Suprapubic skin (tissue), 4 donors: ENCODE measurements around the gene PPP1R37. TPM values are rescaled to one million over a fixed set of nuclear protein-coding genes. Genes with fewer than 3 reads are reported as not detected.

Source experiments
- DNase-seq, 2 donors: peaks; one replicate each; pipeline ENCODE4 v3.0.0-alpha.2; 2019; ENCODE audit warnings: low spot score in 2 of 2
- H3K27ac ChIP-seq: fragments of 200-600 bp; sonication (generic); one replicate; pipeline ENCODE4 v1.5.1; 2019
- H3K27me3 ChIP-seq: fragments of 200-600 bp; sonication (generic); one replicate; pipeline ENCODE4 v1.5.1; 2019
- H3K36me3 ChIP-seq: fragments of 200-600 bp; sonication (generic); one replicate; pipeline ENCODE4 v1.5.1; 2019
- H3K4me1 ChIP-seq: fragments of 200-600 bp; sonication (generic); one replicate; pipeline ENCODE4 v1.5.1; 2019
- H3K4me3 ChIP-seq: fragments of 200-600 bp; sonication (generic); one replicate; pipeline ENCODE4 v1.5.1; 2019; ENCODE audit warnings: mild to moderate bottlenecking
- H3K9me3 ChIP-seq: fragments of 200-600 bp; sonication (generic); one replicate; pipeline ENCODE4 v1.5.1; 2019
- EP300 ChIP-seq: sonication (generic); formaldehyde crosslinking; IDR thresholded peaks from one replicate; pipeline ENCODE4 v1.6.1; 2017; ENCODE audit warnings: antibody characterized with exemption
- POLR2A ChIP-seq, 2 donors: fragments of 450-650 bp; IDR thresholded peaks; one replicate each; pipeline ENCODE4 v1.6.1; 2017; ENCODE audit warnings: antibody characterized with exemption in 2 of 2, mild to moderate bottlenecking in 2 of 2, moderate library complexity in 2 of 2
- POLR2AphosphoS5 ChIP-seq, 3 donors: sonication (generic); formaldehyde crosslinking; IDR thresholded peaks; one replicate each; pipeline ENCODE4 v1.6.1; 2017; ENCODE audit warnings: antibody characterized with exemption in 3 of 3
- WGBS: methylation state at CpG from one replicate; pipeline ENCODE4 v1.1.5; 2018; 5-methylcytosine and 5-hydroxymethylcytosine counted together
- total RNA-seq, 4 donors: library from RNA; depleted of rRNA; stranded (reverse); fragments of >200 nt; gene quantifications; one replicate each; pipeline ENCODE4 v1.1.0, GENCODE V29; 2016
- TF ChIP-seq, protein P1 (sequence below), 2 donors: fragments of 200-600 bp in 1 of 2; fragments of 450-650 bp in 1 of 2; sonication (generic) in 1 of 2; IDR thresholded peaks; one replicate each; pipeline ENCODE4 v1.5.1; 2016 to 2019; ENCODE audit warnings: antibody characterized with exemption in 2 of 2, mild to moderate bottlenecking in 1 of 2, moderate library complexity in 1 of 2

PPP1R37 gene
- total RNA-seq, 4 donors from 2014 or later, result 24.6 to 43.1 (median 33.5) TPM

DNA sequence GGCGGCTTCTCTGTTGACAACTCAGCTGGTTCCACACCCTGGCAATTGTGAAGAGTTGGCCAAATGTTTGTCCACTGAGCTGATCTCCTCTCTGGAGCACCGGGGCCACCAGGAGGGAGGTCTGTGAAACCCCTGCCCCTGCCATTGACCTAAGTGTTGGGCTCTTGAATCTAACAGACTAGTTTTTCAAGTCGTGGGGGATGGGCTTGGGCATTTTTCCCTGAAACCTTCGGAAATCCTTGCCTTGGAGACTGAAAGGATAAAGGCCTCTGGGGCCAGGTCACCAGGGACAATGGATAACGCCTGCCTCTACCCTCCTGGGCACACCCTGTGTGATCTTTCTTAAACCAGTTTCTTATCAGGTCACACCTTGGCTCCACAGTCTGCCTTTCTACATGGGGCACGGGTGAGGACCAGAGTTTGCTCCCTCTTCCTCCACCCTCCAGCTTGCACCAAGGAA is 13.0 kb upstream of the PPP1R37 start:
- Histone ChIP-seq H3K36me3 (peaks cover 17% of the 10 kb centered on the region), H3K4me3 (peak overlapping the region; percentile 92), H3K4me1 (peaks cover 49% of the 10 kb centered on the region), H3K27me3 (no peaks in the 10 kb centered on the region), H3K9me3 (no peaks in the 10 kb centered on the region), H3K27ac (peak overlapping the region; percentile 82)
- TF ChIP-seq POLR2AphosphoS5 (IDR thresholded peaks at IDR 0.05) (no peak), POLR2A (IDR thresholded peaks at IDR 0.05) (no peak), EP300 (no peak)
- TF ChIP-seq, protein P1, sequence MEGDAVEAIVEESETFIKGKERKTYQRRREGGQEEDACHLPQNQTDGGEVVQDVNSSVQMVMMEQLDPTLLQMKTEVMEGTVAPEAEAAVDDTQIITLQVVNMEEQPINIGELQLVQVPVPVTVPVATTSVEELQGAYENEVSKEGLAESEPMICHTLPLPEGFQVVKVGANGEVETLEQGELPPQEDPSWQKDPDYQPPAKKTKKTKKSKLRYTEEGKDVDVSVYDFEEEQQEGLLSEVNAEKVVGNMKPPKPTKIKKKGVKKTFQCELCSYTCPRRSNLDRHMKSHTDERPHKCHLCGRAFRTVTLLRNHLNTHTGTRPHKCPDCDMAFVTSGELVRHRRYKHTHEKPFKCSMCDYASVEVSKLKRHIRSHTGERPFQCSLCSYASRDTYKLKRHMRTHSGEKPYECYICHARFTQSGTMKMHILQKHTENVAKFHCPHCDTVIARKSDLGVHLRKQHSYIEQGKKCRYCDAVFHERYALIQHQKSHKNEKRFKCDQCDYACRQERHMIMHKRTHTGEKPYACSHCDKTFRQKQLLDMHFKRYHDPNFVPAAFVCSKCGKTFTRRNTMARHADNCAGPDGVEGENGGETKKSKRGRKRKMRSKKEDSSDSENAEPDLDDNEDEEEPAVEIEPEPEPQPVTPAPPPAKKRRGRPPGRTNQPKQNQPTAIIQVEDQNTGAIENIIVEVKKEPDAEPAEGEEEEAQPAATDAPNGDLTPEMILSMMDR (IDR thresholded peaks at IDR 0.05), result no peak
- WGBS, result 2% methylated on average over 6 of the region's 6 CpGs
- no peak for DNase-seq

DNA sequence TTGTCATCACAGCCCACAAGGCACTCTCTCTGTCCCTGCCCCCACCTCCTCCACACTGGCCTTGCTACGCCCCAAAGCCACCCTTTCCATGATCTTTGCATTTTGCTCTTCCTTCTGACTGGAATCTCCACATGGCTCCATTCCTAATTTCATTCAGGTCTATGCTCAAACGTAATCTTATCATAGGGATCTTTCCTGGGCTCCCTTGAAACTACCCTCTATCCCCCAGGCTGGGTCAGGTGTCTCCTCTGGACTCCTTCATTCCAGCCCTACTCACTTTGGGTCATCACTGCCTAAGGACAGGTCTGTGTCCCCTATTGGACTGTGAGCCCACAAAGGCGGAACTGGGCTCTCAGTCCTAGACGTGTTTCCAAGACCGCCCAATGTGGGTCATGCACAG is 10.8 kb upstream of the PPP1R37 start:
- H3K27me3 ChIP-seq, result no peaks in the 10 kb centered on the region
- DNase-seq, result no peak
- peaks cover 17% of the 10 kb centered on the region for H3K36me3 ChIP-seq
- H3K27ac ChIP-seq, result no peak overlapping the region
- peaks cover 26% of the 10 kb centered on the region for H3K4me1 ChIP-seq
- TF ChIP-seq, protein P1 (IDR thresholded peaks at IDR 0.05), result no peak
- TF ChIP-seq EP300, result no peak
- TF ChIP-seq POLR2A (IDR thresholded peaks at IDR 0.05), result no peak
- TF ChIP-seq POLR2AphosphoS5 (IDR thresholded peaks at IDR 0.05), result no peak
- no peaks in the 10 kb centered on the region for H3K9me3 ChIP-seq
- 91% methylated on average over 5 of the region's 5 CpGs for WGBS
- no peak overlapping the region for H3K4me3 ChIP-seq

DNA sequence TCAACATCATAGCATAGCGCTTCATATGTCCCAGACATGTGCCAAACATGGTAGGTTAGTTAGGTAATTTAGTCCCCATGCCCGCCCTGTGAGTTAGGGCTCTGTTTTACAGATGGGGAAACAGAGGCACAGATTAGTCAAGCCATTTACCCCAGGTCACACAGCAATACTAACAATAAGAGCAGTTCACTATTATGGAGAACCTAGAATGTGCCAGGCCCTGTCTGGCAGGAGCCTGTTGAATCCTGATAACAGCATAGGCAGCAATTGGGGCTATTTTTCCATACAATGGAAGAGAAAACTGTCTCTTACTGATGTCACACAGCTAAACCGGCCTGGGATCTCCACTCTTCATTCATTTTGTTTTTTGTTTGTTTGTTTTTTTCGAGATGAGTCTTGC is 6.5 kb upstream of the PPP1R37 start:
- Histone ChIP-seq H3K4me3 (no peak overlapping the region), H3K9me3 (no peaks in the 10 kb centered on the region), H3K36me3 (peaks cover 31% of the 10 kb centered on the region), H3K27ac (no peak overlapping the region), H3K27me3 (no peaks in the 10 kb centered on the region), H3K4me1 (peaks cover 13% of the 10 kb centered on the region)
- DNase-seq, result no peak
- TF ChIP-seq POLR2AphosphoS5 (IDR thresholded peaks at IDR 0.05), result no peak
- no peak for TF ChIP-seq EP300
- no peak for TF ChIP-seq POLR2A (IDR thresholded peaks at IDR 0.05)
- TF ChIP-seq, protein P1 (IDR thresholded peaks at IDR 0.05), result no peak
- WGBS, result 99% methylated on average over 4 of the region's 4 CpGs

DNA sequence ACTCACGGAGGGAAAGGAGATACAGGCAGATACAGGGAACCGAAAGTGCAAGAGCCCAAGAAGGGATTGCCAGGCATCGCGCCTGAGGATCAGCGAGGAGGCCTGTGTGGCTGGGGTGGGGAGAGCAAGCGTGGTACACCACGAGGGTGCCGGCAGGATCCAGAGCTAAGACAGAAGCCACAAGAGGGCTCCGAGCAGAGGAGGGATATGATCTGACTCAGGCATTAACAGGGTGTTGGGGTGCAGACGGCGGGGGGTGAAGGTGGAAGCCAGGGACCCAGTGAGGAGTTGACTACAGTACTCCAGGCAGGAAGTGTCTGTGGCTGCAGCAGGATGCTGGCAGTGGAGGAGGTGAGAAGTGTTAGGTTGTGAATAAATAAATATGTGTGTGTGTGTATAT is 5.4 kb upstream of the PPP1R37 start:
- TF ChIP-seq, protein P1 (IDR thresholded peaks at IDR 0.05), result no peak
- TF ChIP-seq EP300, result no peak
- TF ChIP-seq POLR2A (IDR thresholded peaks at IDR 0.05), result no peak
- TF ChIP-seq POLR2AphosphoS5 (IDR thresholded peaks at IDR 0.05), result no peak
- H3K4me3 ChIP-seq, result no peak overlapping the region
- 76% methylated on average over 11 of the region's 11 CpGs for WGBS
- H3K27ac ChIP-seq, result no peak overlapping the region
- no peaks in the 10 kb centered on the region for H3K9me3 ChIP-seq
- no peak for DNase-seq
- peaks cover 21% of the 10 kb centered on the region for H3K4me1 ChIP-seq
- H3K36me3 ChIP-seq, result peaks cover 20% of the 10 kb centered on the region
- H3K27me3 ChIP-seq, result no peaks in the 10 kb centered on the region

DNA sequence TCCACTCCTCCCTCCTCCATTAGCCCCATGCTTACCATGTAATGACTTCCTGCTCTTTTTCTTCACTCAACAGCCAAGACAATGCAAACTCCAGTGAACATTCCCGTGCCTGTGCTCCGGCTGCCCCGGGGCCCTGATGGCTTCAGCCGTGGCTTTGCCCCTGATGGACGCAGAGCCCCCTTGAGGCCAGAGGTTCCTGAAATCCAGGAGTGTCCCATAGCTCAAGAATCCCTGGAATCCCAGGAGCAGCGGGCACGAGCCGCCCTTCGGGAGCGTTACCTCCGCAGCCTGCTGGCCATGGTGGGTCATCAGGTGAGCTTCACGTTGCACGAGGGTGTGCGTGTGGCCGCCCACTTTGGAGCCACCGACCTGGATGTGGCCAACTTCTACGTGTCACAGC is 2.9 kb upstream of the PPP1R37 start:
- Histone ChIP-seq H3K4me3 (no peak overlapping the region), H3K9me3 (no peaks in the 10 kb centered on the region), H3K27ac (no peak overlapping the region), H3K27me3 (no peaks in the 10 kb centered on the region), H3K36me3 (peaks cover 14% of the 10 kb centered on the region), H3K4me1 (peaks cover 37% of the 10 kb centered on the region)
- no peak for DNase-seq
- WGBS, result 91% methylated on average over 11 of the region's 17 CpGs
- TF ChIP-seq POLR2A (IDR thresholded peaks at IDR 0.05) (no peak), POLR2AphosphoS5 (IDR thresholded peaks at IDR 0.05) (no peak), EP300 (no peak)
- TF ChIP-seq, protein P1 (IDR thresholded peaks at IDR 0.05), result no peak
